ENCODE results near the gene HTRA1.

Gene HTRA1

GRCh38 chr10:122419016-122419415, 42.3 kb upstream of the HTRA1 start:
- Histone ChIP-seq H3K9me2 (ENCODE audit: low read depth, low read length) (no peaks in the 10 kb centered on the region), H3K4me3 (ENCODE audit: low read depth, low read length, poor library complexity, severe bottlenecking) (no peak overlapping the region), H4K20me1 (ENCODE audit: insufficient read depth, low read length) (no peaks in the 10 kb centered on the region), H3K4me2 (ENCODE audit: low read length) (no peak overlapping the region), H3K4me1 (ENCODE audit: insufficient read depth, low read length, severe bottlenecking) (no peaks in the 10 kb centered on the region), H3K9me3 (ENCODE audit: low read length) (no peaks in the 10 kb centered on the region), H3K27ac (ENCODE audit: low read depth, low read length, poor library complexity, severe bottlenecking) (no peak overlapping the region), H2AFZ (ENCODE audit: low read length) (no peak overlapping the region), H3K79me2 (ENCODE audit: insufficient read depth, low read length) (no peaks in the 10 kb centered on the region), H3K27me3 (ENCODE audit: insufficient read depth, low read length) (no peaks in the 10 kb centered on the region), H3F3A (ENCODE audit: insufficient read depth, low read length) (no peaks in the 10 kb centered on the region), H3K9ac (ENCODE audit: low read length) (no peak overlapping the region), H3K36me3 (ENCODE audit: insufficient read depth, low read length) (no peaks in the 10 kb centered on the region)
- no peak for TF ChIP-seq CTCF (IDR thresholded peaks at IDR 0.05; ENCODE audit: low read length)
- no peak for TF ChIP-seq EZH2 (IDR thresholded peaks at IDR 0.05; ENCODE audit: borderline replicate concordance, low read length)

- Histone ChIP-seq H3K4me3 (ENCODE audit: low read depth, low read length, poor library complexity, severe bottlenecking) (no peak overlapping the region), H3K4me2 (ENCODE audit: low read length) (no peak overlapping the region), H3K27ac (ENCODE audit: low read depth, low read length, poor library complexity, severe bottlenecking) (no peak overlapping the region), H3K27me3 (ENCODE audit: insufficient read depth, low read length) (no peaks in the 10 kb centered on the region), H2AFZ (ENCODE audit: low read length) (no peak overlapping the region), H4K20me1 (ENCODE audit: insufficient read depth, low read length) (no peaks in the 10 kb centered on the region), H3K9me2 (ENCODE audit: low read depth, low read length) (no peaks in the 10 kb centered on the region), H3K9me3 (ENCODE audit: low read length) (no peaks in the 10 kb centered on the region), H3K9ac (ENCODE audit: low read length) (no peak overlapping the region), H3K36me3 (ENCODE audit: insufficient read depth, low read length) (no peaks in the 10 kb centered on the region), H3K79me2 (ENCODE audit: insufficient read depth, low read length) (no peaks in the 10 kb centered on the region), H3F3A (ENCODE audit: insufficient read depth, low read length) (no peaks in the 10 kb centered on the region), H3K4me1 (ENCODE audit: insufficient read depth, low read length, severe bottlenecking) (no peaks in the 10 kb centered on the region)
- TF ChIP-seq CTCF (IDR thresholded peaks at IDR 0.05; ENCODE audit: low read length) (no peak), EZH2 (IDR thresholded peaks at IDR 0.05; ENCODE audit: borderline replicate concordance, low read length) (no peak)
These were observed 41.3 kb upstream of the HTRA1 start for GRCh38 chr10:122419876-122420623.

GRCh38 chr10:122420624-122421007, 40.7 kb upstream of the HTRA1 start:
- H3K27ac ChIP-seq (ENCODE audit: low read depth, low read length, poor library complexity, severe bottlenecking) = no peak overlapping the region
- H3F3A ChIP-seq (ENCODE audit: insufficient read depth, low read length) = no peaks in the 10 kb centered on the region
- no peaks in the 10 kb centered on the region for H3K9me3 ChIP-seq (ENCODE audit: low read length)
- H3K9ac ChIP-seq (ENCODE audit: low read length) = no peak overlapping the region
- no peak overlapping the region for H3K4me3 ChIP-seq (ENCODE audit: low read depth, low read length, poor library complexity, severe bottlenecking)
- H2AFZ ChIP-seq (ENCODE audit: low read length) = no peak overlapping the region
- H3K36me3 ChIP-seq (ENCODE audit: insufficient read depth, low read length) = no peaks in the 10 kb centered on the region
- H3K27me3 ChIP-seq (ENCODE audit: insufficient read depth, low read length) = no peaks in the 10 kb centered on the region
- H3K4me2 ChIP-seq (ENCODE audit: low read length) = no peak overlapping the region
- H3K9me2 ChIP-seq (ENCODE audit: low read depth, low read length) = no peaks in the 10 kb centered on the region
- no peaks in the 10 kb centered on the region for H3K79me2 ChIP-seq (ENCODE audit: insufficient read depth, low read length)
- TF ChIP-seq CTCF (IDR thresholded peaks at IDR 0.05; ENCODE audit: low read length) = no peak
- no peaks in the 10 kb centered on the region for H3K4me1 ChIP-seq (ENCODE audit: insufficient read depth, low read length, severe bottlenecking)
- H4K20me1 ChIP-seq (ENCODE audit: insufficient read depth, low read length) = no peaks in the 10 kb centered on the region
